ENCODE data around the gene MRPL37.
"Not testable (repeated sequence)": the region's sequence is repeated elsewhere in the genome, so short reads cannot be mapped to it uniquely, and the experiment has no call there.

MRPL37 gene

DNA sequence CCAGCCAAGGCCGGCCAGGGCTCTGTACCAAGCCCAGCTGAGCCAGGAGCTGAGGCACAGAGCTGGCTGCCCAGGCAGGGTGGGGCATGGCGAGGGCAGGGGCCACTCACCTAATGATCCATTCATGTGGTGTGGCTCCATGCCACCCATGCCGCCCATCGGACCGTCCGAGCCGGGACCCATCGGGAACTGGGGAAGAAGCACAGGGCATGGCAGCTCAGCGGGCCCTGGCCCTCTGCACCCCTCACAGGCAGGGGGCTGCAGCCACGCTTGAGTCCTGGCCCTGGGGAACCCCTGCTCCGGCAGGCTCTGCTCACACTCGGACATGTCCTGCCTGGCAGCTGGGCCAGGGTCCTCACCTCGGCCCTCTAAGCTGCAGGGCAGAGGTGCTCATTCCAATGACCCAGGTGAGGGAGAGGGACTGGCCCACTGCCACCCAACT, 28.7 kb downstream of the MRPL37 start:
- H3K27ac ChIP-seq (ENCODE audit: low read length), result no peak overlapping the region
- ATAC-seq (ENCODE audit: insufficient read depth, low read depth), result no peak

DNA sequence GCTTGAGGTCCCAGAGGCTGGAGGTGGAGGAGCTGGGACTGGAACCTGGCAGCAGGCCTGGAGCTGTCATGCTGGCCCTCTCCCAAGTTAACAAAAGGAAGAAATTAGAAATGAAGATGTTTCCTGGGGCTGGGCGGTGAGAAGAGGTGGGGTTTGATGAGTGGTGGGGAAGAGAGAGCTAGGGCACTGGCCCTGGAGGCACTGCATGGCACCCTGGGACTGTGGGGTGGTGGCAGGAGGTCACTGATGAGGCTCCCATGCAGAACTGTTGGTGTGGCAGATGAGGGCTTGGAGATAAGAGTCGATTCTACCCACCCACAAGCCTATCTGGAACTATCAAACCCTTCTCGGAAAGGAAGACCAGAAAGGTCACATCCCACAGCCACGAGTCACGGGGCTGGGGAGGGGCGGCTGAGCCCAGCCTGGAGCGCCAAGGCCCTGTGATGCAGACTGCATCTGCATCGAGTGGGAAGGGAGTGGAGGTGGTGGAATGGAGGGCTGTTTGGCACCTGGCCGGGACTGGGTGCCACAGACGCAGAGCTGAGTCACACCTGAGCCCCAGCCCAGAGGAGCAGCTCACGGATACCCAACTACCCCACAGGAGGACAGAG, 29.4 kb downstream of the MRPL37 start:
- Histone ChIP-seq H4K20me1 (ENCODE audit: insufficient read depth, low read length) (0 out of 2 replicates have a peak, but pooled peaks cover 7% of the 10 kb centered on the region), H3K79me2 (ENCODE audit: insufficient read depth, low read length) (no peaks in the 10 kb centered on the region), H3K27me3 (ENCODE audit: insufficient read depth, low read length, poor library complexity) (no peaks in the 10 kb centered on the region), H3K36me3 (ENCODE audit: insufficient read depth, low read length) (peaks cover 54% of the 10 kb centered on the region), H3K9me3 (ENCODE audit: insufficient read depth, low read length, severe bottlenecking) (no peaks in the 10 kb centered on the region), H2AFZ (ENCODE audit: low read depth, low read length) (no peak overlapping the region), H3K4me2 (ENCODE audit: insufficient read depth, low read length) (no peak overlapping the region), H3K27ac (ENCODE audit: low read length) (no peak overlapping the region; the same call in 1 of the 2 replicates), H3K4me1 (ENCODE audit: insufficient read depth, low read length) (no peaks in the 10 kb centered on the region), H3K9ac (ENCODE audit: low read depth, low read length) (no peak overlapping the region), H3K4me3 (ENCODE audit: low read depth in 1 of 2, low read length in 2 of 2) (no peak overlapping the region)
- peak; percentile 40 for DNase-seq
- TF ChIP-seq EZH2 (IDR thresholded peaks at IDR 0.05; ENCODE audit: borderline replicate concordance, low read depth, low read length, severe bottlenecking), result no peak
- TF ChIP-seq, protein P1, sequence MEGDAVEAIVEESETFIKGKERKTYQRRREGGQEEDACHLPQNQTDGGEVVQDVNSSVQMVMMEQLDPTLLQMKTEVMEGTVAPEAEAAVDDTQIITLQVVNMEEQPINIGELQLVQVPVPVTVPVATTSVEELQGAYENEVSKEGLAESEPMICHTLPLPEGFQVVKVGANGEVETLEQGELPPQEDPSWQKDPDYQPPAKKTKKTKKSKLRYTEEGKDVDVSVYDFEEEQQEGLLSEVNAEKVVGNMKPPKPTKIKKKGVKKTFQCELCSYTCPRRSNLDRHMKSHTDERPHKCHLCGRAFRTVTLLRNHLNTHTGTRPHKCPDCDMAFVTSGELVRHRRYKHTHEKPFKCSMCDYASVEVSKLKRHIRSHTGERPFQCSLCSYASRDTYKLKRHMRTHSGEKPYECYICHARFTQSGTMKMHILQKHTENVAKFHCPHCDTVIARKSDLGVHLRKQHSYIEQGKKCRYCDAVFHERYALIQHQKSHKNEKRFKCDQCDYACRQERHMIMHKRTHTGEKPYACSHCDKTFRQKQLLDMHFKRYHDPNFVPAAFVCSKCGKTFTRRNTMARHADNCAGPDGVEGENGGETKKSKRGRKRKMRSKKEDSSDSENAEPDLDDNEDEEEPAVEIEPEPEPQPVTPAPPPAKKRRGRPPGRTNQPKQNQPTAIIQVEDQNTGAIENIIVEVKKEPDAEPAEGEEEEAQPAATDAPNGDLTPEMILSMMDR (IDR thresholded peaks at IDR 0.05; ENCODE audit: borderline replicate concordance, extremely low read depth, low read length, poor library complexity, severe bottlenecking), result no peak
- ATAC-seq (ENCODE audit: insufficient read depth, low read depth), result peak; percentile 63

More for the DNA sequence above, 28.7 kb downstream of the MRPL37 start:
- no peak overlapping the region for H3K4me2 ChIP-seq (ENCODE audit: insufficient read depth, low read length)
- no peaks in the 10 kb centered on the region for H3K9me3 ChIP-seq (ENCODE audit: insufficient read depth, low read length, severe bottlenecking)
- no peak overlapping the region for H3K4me3 ChIP-seq (ENCODE audit: low read depth in 1 of 2, low read length in 2 of 2)
- H4K20me1 ChIP-seq (ENCODE audit: insufficient read depth, low read length), result peaks cover 7% of the 10 kb centered on the region; the same call in 1 of the 2 replicates
- no peak for DNase-seq
- TF ChIP-seq EZH2 (IDR thresholded peaks at IDR 0.05; ENCODE audit: borderline replicate concordance, low read depth, low read length, severe bottlenecking), result no peak
- TF ChIP-seq, protein P1 (IDR thresholded peaks at IDR 0.05; ENCODE audit: borderline replicate concordance, extremely low read depth, low read length, poor library complexity, severe bottlenecking), result no peak
- H3K4me1 ChIP-seq (ENCODE audit: insufficient read depth, low read length), result no peaks in the 10 kb centered on the region
- no peaks in the 10 kb centered on the region for H3K79me2 ChIP-seq (ENCODE audit: insufficient read depth, low read length)
- H3K9ac ChIP-seq (ENCODE audit: low read depth, low read length), result no peak overlapping the region
- peaks cover 52% of the 10 kb centered on the region for H3K36me3 ChIP-seq (ENCODE audit: insufficient read depth, low read length)
- H3K27me3 ChIP-seq (ENCODE audit: insufficient read depth, low read length, poor library complexity), result no peaks in the 10 kb centered on the region
- no peak overlapping the region for H2AFZ ChIP-seq (ENCODE audit: low read depth, low read length)

DNA sequence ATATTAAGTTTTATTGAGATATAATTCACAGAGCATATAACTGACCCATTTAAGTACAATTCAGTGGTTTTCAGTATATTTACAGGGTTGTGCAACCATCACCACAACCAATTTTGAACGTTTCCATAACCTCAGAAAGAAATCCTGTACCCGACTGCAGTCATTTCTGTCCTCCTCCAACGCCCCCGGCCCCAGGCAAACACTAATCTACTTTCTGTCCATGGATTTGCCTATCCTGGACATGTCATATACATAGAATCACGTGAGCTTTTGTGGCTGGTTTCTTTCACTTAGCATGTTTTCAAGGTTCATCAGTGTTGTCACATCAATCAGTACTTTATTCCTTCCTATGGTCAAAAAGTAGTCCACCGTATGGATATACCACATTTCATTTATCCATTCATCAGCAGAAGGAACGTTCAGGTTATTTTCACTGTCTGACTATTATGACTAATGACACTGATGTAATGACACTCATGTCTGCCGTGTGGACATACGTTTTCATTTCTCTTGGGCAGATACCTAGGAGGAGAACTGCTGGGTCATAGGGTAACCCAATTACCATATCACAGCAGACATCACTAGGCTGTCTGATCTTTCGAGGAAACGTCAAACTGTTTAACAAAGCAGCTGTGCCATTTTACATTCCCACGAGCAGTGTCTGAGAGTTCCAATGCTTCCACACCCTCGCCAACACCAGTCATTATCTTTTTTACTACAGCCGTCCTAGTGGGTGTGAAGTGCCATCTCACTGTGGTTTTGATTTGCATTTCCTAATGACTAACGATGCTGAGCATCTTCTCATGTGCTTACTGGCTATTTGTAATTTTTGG, 30.8 kb downstream of the MRPL37 start:
- H3K27ac ChIP-seq (ENCODE audit: low read length), result no peak overlapping the region
- H3K4me2 ChIP-seq (ENCODE audit: insufficient read depth, low read length), result no peak overlapping the region
- ATAC-seq (ENCODE audit: insufficient read depth, low read depth) (no peak), DNase-seq (no peak)
- no peak overlapping the region for H3K4me3 ChIP-seq (ENCODE audit: low read depth in 1 of 2, low read length in 2 of 2)
- no peaks in the 10 kb centered on the region for H3K4me1 ChIP-seq (ENCODE audit: insufficient read depth, low read length)
- TF ChIP-seq, protein P1 (IDR thresholded peaks at IDR 0.05; ENCODE audit: borderline replicate concordance, extremely low read depth, low read length, poor library complexity, severe bottlenecking), result no peak
- no peak for TF ChIP-seq EZH2 (IDR thresholded peaks at IDR 0.05; ENCODE audit: borderline replicate concordance, low read depth, low read length, severe bottlenecking)
- 0 out of 2 replicates have a peak, but pooled peaks cover 7% of the 10 kb centered on the region for H4K20me1 ChIP-seq (ENCODE audit: insufficient read depth, low read length)
- H3K79me2 ChIP-seq (ENCODE audit: insufficient read depth, low read length), result no peaks in the 10 kb centered on the region
- H3K9me3 ChIP-seq (ENCODE audit: insufficient read depth, low read length, severe bottlenecking), result no peaks in the 10 kb centered on the region
- no peaks in the 10 kb centered on the region for H3K27me3 ChIP-seq (ENCODE audit: insufficient read depth, low read length, poor library complexity)
- no peak overlapping the region for H3K9ac ChIP-seq (ENCODE audit: low read depth, low read length)
- peaks cover 54% of the 10 kb centered on the region for H3K36me3 ChIP-seq (ENCODE audit: insufficient read depth, low read length)
- H2AFZ ChIP-seq (ENCODE audit: low read depth, low read length), result no peak overlapping the region

DNA sequence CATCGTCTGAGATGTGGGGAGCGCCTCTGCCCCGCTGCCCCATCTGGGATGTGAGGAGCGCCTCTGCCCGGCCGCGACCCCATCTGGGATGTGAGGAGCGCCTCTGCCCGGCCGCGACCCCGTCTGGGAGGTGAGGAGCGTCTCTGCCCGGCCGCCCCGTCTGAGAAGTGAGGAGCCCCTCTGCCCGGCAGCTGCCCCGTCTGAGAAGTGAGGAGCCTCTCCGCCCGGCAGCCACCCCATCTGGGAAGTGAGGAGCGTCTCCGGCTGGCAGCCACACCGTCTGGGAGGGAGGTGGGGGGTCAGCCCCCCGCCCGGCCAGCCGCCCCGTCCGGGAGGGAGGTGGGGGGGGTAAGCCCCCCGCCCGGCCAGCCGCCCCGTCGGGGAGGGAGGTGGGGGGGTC, 33.2 kb downstream of the MRPL37 start:
- not testable (repeated sequence) for H4K20me1 ChIP-seq (ENCODE audit: insufficient read depth, low read length); H2AFZ ChIP-seq (ENCODE audit: low read depth, low read length); H3K79me2 ChIP-seq (ENCODE audit: insufficient read depth, low read length); H3K27me3 ChIP-seq (ENCODE audit: insufficient read depth, low read length, poor library complexity); ATAC-seq (ENCODE audit: insufficient read depth, low read depth); H3K4me1 ChIP-seq (ENCODE audit: insufficient read depth, low read length); H3K9me3 ChIP-seq (ENCODE audit: insufficient read depth, low read length, severe bottlenecking); H3K4me3 ChIP-seq (ENCODE audit: low read depth in 1 of 2, low read length in 2 of 2); H3K27ac ChIP-seq (ENCODE audit: low read length); H3K4me2 ChIP-seq (ENCODE audit: insufficient read depth, low read length); DNase-seq; H3K9ac ChIP-seq (ENCODE audit: low read depth, low read length)
- peaks cover 59% of the 10 kb centered on the region for H3K36me3 ChIP-seq (ENCODE audit: insufficient read depth, low read length)
